Stimulated activated naive CD8-positive, alpha-beta T cell treated with anti-CD3 and anti-CD28 coated beads, Interleukin-15, Interleukin-2, amounts not matched to agents 100 ng/mL and 50 ng/mL, for 24 hours (primary cell): ENCODE results near the gene OR52A5.

Experiments used
- H3K27ac Mint-ChIP-seq: one replicate; pipeline ENCODE4 v1.8.0; 2021; ENCODE audit warnings: mild to moderate bottlenecking, mixed read lengths
- H3K27me3 Mint-ChIP-seq: one replicate; pipeline ENCODE4 v1.8.0; 2021; ENCODE audit warnings: mixed read lengths
- H3K36me3 Mint-ChIP-seq: one replicate; pipeline ENCODE4 v1.8.0; 2021; ENCODE audit warnings: low read depth, mixed read lengths
- H3K4me1 Mint-ChIP-seq: one replicate; pipeline ENCODE4 v1.8.0; 2021; ENCODE audit warnings: low read depth, mixed read lengths
- H3K4me3 Mint-ChIP-seq: one replicate; pipeline ENCODE4 v1.8.0; 2021; ENCODE audit warnings: mild to moderate bottlenecking, mixed read lengths
- H3K9me3 Mint-ChIP-seq: one replicate; pipeline ENCODE4 v1.8.0; 2021; ENCODE audit warnings: mixed read lengths

OR52A5 gene

GRCh38 chr11:5131584-5132335, 6.4 kb downstream of the OR52A5 start:
- Mint-ChIP-seq H3K4me3 (no peak overlapping the region), H3K36me3 (no peaks in the 10 kb centered on the region), H3K4me1 (no peaks in the 10 kb centered on the region), H3K9me3 (no peaks in the 10 kb centered on the region), H3K27me3 (no peaks in the 10 kb centered on the region), H3K27ac (no peak overlapping the region)

GRCh38 chr11:5129457-5129877, 8.7 kb downstream of the OR52A5 start:
- peaks cover 9% of the 10 kb centered on the region for H3K27me3 Mint-ChIP-seq

GRCh38 chr11:5124891-5125620, 13.1 kb downstream of the OR52A5 start:
- no peaks in the 10 kb centered on the region for H3K4me1 Mint-ChIP-seq
- no peaks in the 10 kb centered on the region for H3K9me3 Mint-ChIP-seq
- peaks cover 15% of the 10 kb centered on the region for H3K27me3 Mint-ChIP-seq
- no peaks in the 10 kb centered on the region for H3K36me3 Mint-ChIP-seq
- no peak overlapping the region for H3K4me3 Mint-ChIP-seq
- no peak overlapping the region for H3K27ac Mint-ChIP-seq

More at GRCh38 chr11:5129457-5129877, 8.7 kb downstream of the OR52A5 start:
- no peaks in the 10 kb centered on the region for H3K4me1 Mint-ChIP-seq
- no peaks in the 10 kb centered on the region for H3K36me3 Mint-ChIP-seq
- no peaks in the 10 kb centered on the region for H3K9me3 Mint-ChIP-seq
- no peak overlapping the region for H3K27ac Mint-ChIP-seq
- H3K4me3 Mint-ChIP-seq: no peak overlapping the region

GRCh38 chr11:5123802-5124521, 14.2 kb downstream of the OR52A5 start:
- H3K9me3 Mint-ChIP-seq: no peaks in the 10 kb centered on the region
- no peaks in the 10 kb centered on the region for H3K4me1 Mint-ChIP-seq
- no peak overlapping the region for H3K27ac Mint-ChIP-seq
- peaks cover 15% of the 10 kb centered on the region for H3K27me3 Mint-ChIP-seq
- H3K36me3 Mint-ChIP-seq: no peaks in the 10 kb centered on the region
- no peak overlapping the region for H3K4me3 Mint-ChIP-seq

- Mint-ChIP-seq H3K4me1 (no peaks in the 10 kb centered on the region), H3K27ac (no peak overlapping the region), H3K36me3 (no peaks in the 10 kb centered on the region), H3K27me3 (peaks cover 9% of the 10 kb centered on the region), H3K4me3 (no peak overlapping the region), H3K9me3 (no peaks in the 10 kb centered on the region)
Measured at GRCh38 chr11:5118893-5119292, 19.3 kb downstream of the OR52A5 start.

- no peaks in the 10 kb centered on the region for H3K36me3 Mint-ChIP-seq
- H3K27me3 Mint-ChIP-seq: peaks cover 11% of the 10 kb centered on the region
- H3K27ac Mint-ChIP-seq: no peak overlapping the region
- H3K4me3 Mint-ChIP-seq: no peak overlapping the region
- H3K4me1 Mint-ChIP-seq: no peaks in the 10 kb centered on the region
- no peaks in the 10 kb centered on the region for H3K9me3 Mint-ChIP-seq
Measured at GRCh38 chr11:5117588-5117987, 20.6 kb downstream of the OR52A5 start.

GRCh38 chr11:5115339-5115738, 22.8 kb downstream of the OR52A5 start:
- H3K9me3 Mint-ChIP-seq: no peaks in the 10 kb centered on the region
- H3K4me3 Mint-ChIP-seq: no peak overlapping the region
- no peak overlapping the region for H3K27ac Mint-ChIP-seq
- H3K27me3 Mint-ChIP-seq: peaks cover 14% of the 10 kb centered on the region
- H3K4me1 Mint-ChIP-seq: no peaks in the 10 kb centered on the region
- H3K36me3 Mint-ChIP-seq: no peaks in the 10 kb centered on the region

- no peaks in the 10 kb centered on the region for H3K4me1 Mint-ChIP-seq
- H3K36me3 Mint-ChIP-seq: no peaks in the 10 kb centered on the region
- no peak overlapping the region for H3K27ac Mint-ChIP-seq
- no peaks in the 10 kb centered on the region for H3K9me3 Mint-ChIP-seq
- no peak overlapping the region for H3K4me3 Mint-ChIP-seq
- H3K27me3 Mint-ChIP-seq: peaks cover 4% of the 10 kb centered on the region
Measured at GRCh38 chr11:5107285-5107684, 30.9 kb downstream of the OR52A5 start.

- no peak overlapping the region for H3K4me3 Mint-ChIP-seq
- no peaks in the 10 kb centered on the region for H3K36me3 Mint-ChIP-seq
- no peak overlapping the region for H3K27ac Mint-ChIP-seq
- no peaks in the 10 kb centered on the region for H3K4me1 Mint-ChIP-seq
- H3K9me3 Mint-ChIP-seq: no peaks in the 10 kb centered on the region
- peaks cover 7% of the 10 kb centered on the region for H3K27me3 Mint-ChIP-seq
Measured at GRCh38 chr11:5103066-5103465, 35.1 kb downstream of the OR52A5 start.

- Mint-ChIP-seq H3K4me3 (no peak overlapping the region), H3K4me1 (no peaks in the 10 kb centered on the region), H3K9me3 (no peaks in the 10 kb centered on the region)
Measured at GRCh38 chr11:5102246-5102645, 35.9 kb downstream of the OR52A5 start.

GRCh38 chr11:5096011-5096410, 42.1 kb downstream of the OR52A5 start:
- Mint-ChIP-seq H3K4me3 (no peak overlapping the region), H3K4me1 (no peaks in the 10 kb centered on the region), H3K36me3 (no peaks in the 10 kb centered on the region), H3K27me3 (no peaks in the 10 kb centered on the region), H3K27ac (no peak overlapping the region), H3K9me3 (no peaks in the 10 kb centered on the region)

More at GRCh38 chr11:5102246-5102645, 35.9 kb downstream of the OR52A5 start:
- H3K27ac Mint-ChIP-seq: no peak overlapping the region
- H3K36me3 Mint-ChIP-seq: no peaks in the 10 kb centered on the region
- peaks cover 7% of the 10 kb centered on the region for H3K27me3 Mint-ChIP-seq

- H3K9me3 Mint-ChIP-seq: no peaks in the 10 kb centered on the region
- H3K4me1 Mint-ChIP-seq: no peaks in the 10 kb centered on the region
- no peak overlapping the region for H3K4me3 Mint-ChIP-seq
- H3K36me3 Mint-ChIP-seq: no peaks in the 10 kb centered on the region
- H3K27ac Mint-ChIP-seq: no peak overlapping the region
- H3K27me3 Mint-ChIP-seq: no peaks in the 10 kb centered on the region
Measured at GRCh38 chr11:5092821-5093585, 45.2 kb downstream of the OR52A5 start.

- H3K36me3 Mint-ChIP-seq: no peaks in the 10 kb centered on the region
- H3K4me1 Mint-ChIP-seq: no peaks in the 10 kb centered on the region
- H3K4me3 Mint-ChIP-seq: no peak overlapping the region
- H3K9me3 Mint-ChIP-seq: no peaks in the 10 kb centered on the region
- no peaks in the 10 kb centered on the region for H3K27me3 Mint-ChIP-seq
- no peak overlapping the region for H3K27ac Mint-ChIP-seq
Measured at GRCh38 chr11:5090668-5091067, 47.5 kb downstream of the OR52A5 start.

- Mint-ChIP-seq H3K27me3 (no peaks in the 10 kb centered on the region), H3K9me3 (no peaks in the 10 kb centered on the region), H3K27ac (no peak overlapping the region), H3K36me3 (no peaks in the 10 kb centered on the region), H3K4me1 (no peaks in the 10 kb centered on the region), H3K4me3 (no peak overlapping the region)
Measured at GRCh38 chr11:5088556-5088955, 49.6 kb downstream of the OR52A5 start.
